Osteocyte (in vitro differentiated cells): ENCODE data around the gene TUBGCP2. TPM values are rescaled to one million over a fixed set of nuclear protein-coding genes. Genes with fewer than 3 reads are reported as not detected.

ENCODE experiments used
- DNase-seq: peaks from one replicate; pipeline ENCODE4 v3.0.0; 2021; ENCODE audit warnings: mixed read lengths; ENCODE audit not compliant: unreplicated experiment; ENCODE audit errors: extremely low spot score
- H3K27ac Mint-ChIP-seq: one replicate; pipeline ENCODE4 v1.8.0; 2021; ENCODE audit warnings: mild to moderate bottlenecking, mixed read lengths; ENCODE audit not compliant: unreplicated experiment
- H3K27me3 Mint-ChIP-seq: one replicate; pipeline ENCODE4 v1.8.0; 2021; ENCODE audit warnings: mixed read lengths; ENCODE audit not compliant: unreplicated experiment
- H3K36me3 Mint-ChIP-seq: one replicate; pipeline ENCODE4 v1.8.0; 2021; ENCODE audit warnings: mixed read lengths; ENCODE audit not compliant: unreplicated experiment
- H3K4me1 Mint-ChIP-seq: one replicate; pipeline ENCODE4 v1.8.0; 2021; ENCODE audit warnings: mixed read lengths; ENCODE audit not compliant: unreplicated experiment
- H3K4me3 Mint-ChIP-seq: one replicate; pipeline ENCODE4 v1.8.0; 2021; ENCODE audit warnings: mild to moderate bottlenecking, moderate library complexity, mixed read lengths; ENCODE audit not compliant: unreplicated experiment
- H3K9me3 Mint-ChIP-seq: one replicate; pipeline ENCODE4 v1.8.0; 2021; ENCODE audit warnings: mixed read lengths; ENCODE audit not compliant: unreplicated experiment
- CTCF ChIP-seq: fragments of 200-600 bp; sonication (generic); IDR thresholded peaks from 2 replicates; pipeline ENCODE4 v1.5.0; 2021; ENCODE audit warnings: antibody characterized with exemption, mild to moderate bottlenecking, moderate library complexity
- long read RNA-seq: library from polyadenylated mRNA; unstranded; transcript quantifications from one replicate; pipeline ENCODE4 v2.0.0, GENCODE V29; 2021
- total RNA-seq: library from RNA; stranded (reverse); gene quantifications from 2 replicates; pipeline ENCODE4 v1.2.1, GENCODE V29; 2021

TUBGCP2 gene
- 67.2 and 75.2 TPM in 2 replicates for total RNA-seq
- long read RNA-seq, full-length matches to known transcripts: 98 of 126 reads
- long read RNA-seq, partial matches to known transcripts: 13 of 126 reads
- long read RNA-seq, other reads (novel, unspliced or antisense): 15 of 126 reads

- H3K27ac Mint-ChIP-seq: peak within 1 kb of the TSS; percentile 97
- H3K36me3 Mint-ChIP-seq: peaks cover 13% of the 10 kb centered on the region
- no peaks in the 10 kb centered on the region for H3K9me3 Mint-ChIP-seq
- no peaks in the 10 kb centered on the region for H3K27me3 Mint-ChIP-seq
- TF ChIP-seq CTCF: no peak
- H3K4me3 Mint-ChIP-seq: peak within 1 kb of the TSS; percentile 90
- peaks cover 17% of the 10 kb centered on the region for H3K4me1 Mint-ChIP-seq
- DNase-seq: peak; percentile 95
These were observed at the start of gene TUBGCP2, which contains the start of gene ZNF511 for GRCh38 chr10:133308421-133309099. Gene TUBGCP2, minus strand, starts transcription at chr10:133308872. Its CDS starts 5,931 bp downstream, at chr10:133302941. Gene ZNF511, plus strand, starts transcription at chr10:133308914. Its CDS starts 30 bp downstream, at chr10:133308944.

GRCh38 chr10:133357285-133358161 lies 48.9 kb upstream of the TUBGCP2 start, which contains the start of gene FUOM:
Gene FUOM, minus strand, starts transcription at chr10:133358019. Its CDS starts 12 bp downstream, at chr10:133358007.
- H3K36me3 Mint-ChIP-seq: peaks cover 8% of the 10 kb centered on the region
- H3K4me1 Mint-ChIP-seq: no peaks in the 10 kb centered on the region
- DNase-seq: peak; percentile 87
- TF ChIP-seq CTCF: no peak
- no peaks in the 10 kb centered on the region for H3K27me3 Mint-ChIP-seq
- no peaks in the 10 kb centered on the region for H3K9me3 Mint-ChIP-seq
- no peak within 1 kb of the TSS for H3K27ac Mint-ChIP-seq
- H3K4me3 Mint-ChIP-seq: peak within 1 kb of the TSS; percentile 72

- peaks cover 1% of the 10 kb centered on the region for H3K36me3 Mint-ChIP-seq
- no peak for TF ChIP-seq CTCF
- H3K4me3 Mint-ChIP-seq: peak overlapping the region; percentile 72
- no peaks in the 10 kb centered on the region for H3K27me3 Mint-ChIP-seq
- no peak overlapping the region for H3K27ac Mint-ChIP-seq
- no peaks in the 10 kb centered on the region for H3K4me1 Mint-ChIP-seq
- no peak for DNase-seq
- H3K9me3 Mint-ChIP-seq: no peaks in the 10 kb centered on the region
These were observed 48.0 kb upstream of the TUBGCP2 start for GRCh38 chr10:133356549-133357284.

- Mint-ChIP-seq H3K4me1 (no peaks in the 10 kb centered on the region), H3K36me3 (peaks cover 1% of the 10 kb centered on the region)
These were observed 47.3 kb upstream of the TUBGCP2 start for GRCh38 chr10:133355991-133356390.

More at GRCh38 chr10:133355991-133356390, 47.3 kb upstream of the TUBGCP2 start:
- TF ChIP-seq CTCF: no peak
- Mint-ChIP-seq H3K27ac (no peak overlapping the region), H3K9me3 (no peaks in the 10 kb centered on the region), H3K27me3 (no peaks in the 10 kb centered on the region), H3K4me3 (peak overlapping the region; percentile 47)
- no peak for DNase-seq
